GM12878 (cell line): ENCODE data around the gene EPB41L1. TPM values are rescaled to one million over a fixed set of nuclear protein-coding genes. Genes with fewer than 3 reads are reported as not detected.
A peak's percentile ranks its signal among the peaks of the same experiment; 100 is the strongest.

Experiments used
- ATAC-seq: fragments of 200-7000 bp; cut with Tn5 transposase; 3 replicates; pipeline ENCODE4 v1.9.1; 2020; ENCODE audit warnings: mild to moderate bottlenecking, moderate library complexity
- BruUV-seq: library from RNA; stranded (reverse); fragments of 400-500 nt; replicated peaks from 2 replicates; lab custom pipeline; 2021; lab: Mats Ljungman, UMichigan
- CTCF ChIA-PET: fragments of 300-600 bp; sonication (Branson Sonifier 250); formaldehyde crosslinking; extraction: SDS; loops from one replicate; lab custom pipeline; 2021; ENCODE audit warnings: inconsistent platforms; lab: Yijun Ruan, JAX
- POLR2A ChIA-PET: fragments of 350-600 bp; formaldehyde crosslinking; extraction: SDS; loops from one replicate; lab custom pipeline; 2021; ENCODE audit warnings: inconsistent platforms; lab: Charles Lee
- RAD21 ChIA-PET: fragments of 300-600 bp; sonication (Branson Sonifier 250); formaldehyde crosslinking; loops from one replicate; lab custom pipeline; 2023; ENCODE audit warnings: antibody characterized with exemption; ENCODE audit not compliant: unreplicated experiment; lab: Charles Lee
- SMC1A ChIA-PET: fragments of 300-600 bp; sonication (Branson Sonifier 250); formaldehyde crosslinking; loops from one replicate; lab custom pipeline; 2023; ENCODE audit not compliant: unreplicated experiment, uncharacterized antibody; lab: Charles Lee
- DNase-seq: peaks from one replicate; pipeline ENCODE4 v3.0.0-alpha.2; 2011; ENCODE audit warnings: low read depth, low spot score
- FAIRE-seq: peaks from 3 replicates; lab custom pipeline; 2011; peaks lifted over from hg19 to GRCh38; lab: Jason Lieb, UNC
- H2AFZ ChIP-seq: 2 replicates; pipeline ENCODE4 v1.6.0; 2011; ENCODE audit warnings: low read depth, low read length, control low read depth; ENCODE audit not compliant: control insufficient read depth
- H3K27ac ChIP-seq: 2 replicates; pipeline ENCODE4 v1.5.1; 2011; ENCODE audit warnings: control low read depth; ENCODE audit not compliant: control insufficient read depth, insufficient read depth
- H3K27me3 ChIP-seq, 2 experiments: replicated peaks in 1 of 2; 2 replicates each; pipeline versions ENCODE4 v1.6.0 to v1.6.1; 2011; ENCODE audit warnings: low read length in 1 of 2; ENCODE audit not compliant: control insufficient read depth in 2 of 2, insufficient read depth in 2 of 2
- H3K36me3 ChIP-seq, 2 experiments: 2 replicates each; pipeline ENCODE4 v1.5.1; 2011; ENCODE audit warnings: low read length in 1 of 2; ENCODE audit not compliant: control insufficient read depth in 2 of 2, insufficient read depth in 2 of 2
- H3K4me1 ChIP-seq: 2 replicates; pipeline ENCODE4 v1.6.1; 2011; ENCODE audit warnings: mild to moderate bottlenecking, low read length, moderate library complexity, mixed read lengths; ENCODE audit not compliant: control insufficient read depth, insufficient read depth
- H3K4me2 ChIP-seq: 2 replicates; pipeline ENCODE4 v1.6.0; 2011; ENCODE audit warnings: control low read depth; ENCODE audit not compliant: control insufficient read depth, insufficient read depth
- H3K4me3 ChIP-seq: fragments of 200-600 bp; sonication (generic); 2 replicates; pipeline ENCODE4 v1.5.1; 2016
- H3K79me2 ChIP-seq: 2 replicates; pipeline ENCODE4 v1.6.0; 2011; ENCODE audit warnings: low read length; ENCODE audit not compliant: control insufficient read depth, insufficient read depth
- H3K9ac ChIP-seq: 2 replicates; pipeline ENCODE4 v1.8.0; 2011; ENCODE audit warnings: low read length, control low read depth, mixed read lengths; ENCODE audit not compliant: control insufficient read depth, insufficient read depth
- H3K9me3 ChIP-seq: replicated peaks from 3 replicates; pipeline ENCODE4 v1.5.1; 2011; ENCODE audit warnings: mild to moderate bottlenecking, low read length; ENCODE audit not compliant: control insufficient read depth, insufficient read depth
- H4K20me1 ChIP-seq: 2 replicates; pipeline ENCODE4 v1.6.0; 2011; ENCODE audit not compliant: control insufficient read depth, insufficient read depth
- CREB1 ChIP-seq: IDR thresholded peaks from 2 replicates; pipeline ENCODE4 v1.6.1; 2012; ENCODE audit warnings: low read depth, mild to moderate bottlenecking, inconsistent platforms
- CREM ChIP-seq: IDR thresholded peaks from 2 replicates; pipeline ENCODE4 v1.6.1; 2014; ENCODE audit warnings: antibody characterized with exemption, low read depth
- ESRRA ChIP-seq: IDR thresholded peaks from 2 replicates; pipeline ENCODE4 v1.6.1; 2012; ENCODE audit warnings: mild to moderate bottlenecking, low read length, improper control_type of control experiment
- EZH2 ChIP-seq: IDR thresholded peaks from 2 replicates; pipeline ENCODE4 v1.6.1; 2012; ENCODE audit warnings: low read depth, mild to moderate bottlenecking, control low read depth, inconsistent platforms, low read length, borderline replicate concordance; ENCODE audit not compliant: control insufficient read depth
- HDAC2 ChIP-seq: fragments of 200-600 bp; sonication (generic); IDR thresholded peaks from 2 replicates; pipeline ENCODE4 v1.6.1; 2017
- HDGF ChIP-seq: fragments of 450-650 bp; IDR thresholded peaks from 2 replicates; pipeline ENCODE4 v1.6.1; 2016; ENCODE audit warnings: antibody characterized with exemption
- PAX8 ChIP-seq: fragments of 450-650 bp; IDR thresholded peaks from 2 replicates; pipeline ENCODE4 v1.6.1; 2017; ENCODE audit warnings: mild to moderate bottlenecking, moderate library complexity
- RB1 ChIP-seq: fragments of 450-650 bp; formaldehyde crosslinking; IDR thresholded peaks from 2 replicates; pipeline ENCODE4 v1.6.1; 2017; ENCODE audit warnings: mild to moderate bottlenecking, borderline replicate concordance
- SIX5 ChIP-seq: IDR thresholded peaks from 2 replicates; pipeline ENCODE4 v1.6.1; 2011; ENCODE audit warnings: mild to moderate bottlenecking, low read depth, low read length, moderate library complexity; ENCODE audit not compliant: severe bottlenecking
- TCF7 ChIP-seq: IDR thresholded peaks from 2 replicates; pipeline ENCODE4 v1.6.1; 2014; ENCODE audit warnings: antibody characterized with exemption, borderline replicate concordance
- ZNF207 ChIP-seq: fragments of 450-650 bp; IDR thresholded peaks from 2 replicates; pipeline ENCODE4 v1.6.1; 2014; ENCODE audit warnings: antibody characterized with exemption, mild to moderate bottlenecking, borderline replicate concordance
- ZNF217 ChIP-seq: fragments of 450-650 bp; IDR thresholded peaks from 2 replicates; pipeline ENCODE4 v1.6.1; 2017; ENCODE audit warnings: antibody characterized with exemption, mild to moderate bottlenecking
- WGBS: methylation state at CpG from one replicate; pipeline ENCODE4 v1.1.6; 2016; ENCODE audit warnings: low lambda C conversion rate; ENCODE audit not compliant: insufficient replicate concordance, insufficient coverage; ENCODE audit errors: missing lambda C conversion rate; 5-methylcytosine and 5-hydroxymethylcytosine counted together
- in situ Hi-C: fragments of 300-500 bp; cut with MboI; formaldehyde crosslinking; loops from 9 replicates; pipeline ENCODE4 v1.14.3; 2018; ENCODE audit warnings: mixed read lengths
- intact Hi-C: fragments of 100-400 bp; cut with micrococcal nuclease; formaldehyde crosslinking; loops from one replicate; pipeline ENCODE4 v1.14.2; 2022; ENCODE audit not compliant: unreplicated experiment
- polyA plus RNA-seq, 11 experiments: library from polyadenylated mRNA; depleted of rRNA in 4 of 11; unstranded in 6 of 11; stranded (reverse) in 5 of 11; fragments of >200 nt; fragmentation: Nextera tagmentation in 4 of 11; fragmentation: Illumina TruSeq in 1 of 11; extraction: Ambion mirVana in 4 of 11; extraction: Trizol in 1 of 11; gene quantifications; 1 replicate in 1 of 11; 2 replicates in 10 of 11; pipeline versions ENCODE4 v1.2.1 to v1.2.3, GENCODE V29; 2011 to 2016; ENCODE audit warnings: inconsistent platforms in 2 of 11, missing spikeins in 2 of 11, low read depth in 1 of 11
- total RNA-seq, 4 experiments: library from RNA; depleted of rRNA in 3 of 4; stranded (reverse); fragments of >200 nt in 3 of 4; fragmentation: Illumina TruSeq in 1 of 4; extraction: Trizol in 1 of 4; gene quantifications; 2 replicates each; pipeline versions ENCODE4 v1.2.1 to v1.2.3, GENCODE V29; 2013 to 2021
- TF ChIP-seq, protein P1 (sequence below): fragments of 450-650 bp; IDR thresholded peaks from 2 replicates; pipeline ENCODE4 v1.6.1; 2016; ENCODE audit warnings: mild to moderate bottlenecking, moderate library complexity, borderline replicate concordance
- TF ChIP-seq, protein P2 (sequence below): fragments of 450-650 bp; IDR thresholded peaks from 2 replicates; pipeline ENCODE4 v1.6.1; 2018; ENCODE audit warnings: borderline replicate concordance, mild to moderate bottlenecking; ENCODE audit not compliant: partially characterized antibody

Gene EPB41L1
- total and polyA plus RNA-seq, 10 of the 15 experiments (the other 5 are each of a cell fraction or from before 2014, with no cell fraction given), result 0.08 to 3.2 (median 0.31) TPM

DNA sequence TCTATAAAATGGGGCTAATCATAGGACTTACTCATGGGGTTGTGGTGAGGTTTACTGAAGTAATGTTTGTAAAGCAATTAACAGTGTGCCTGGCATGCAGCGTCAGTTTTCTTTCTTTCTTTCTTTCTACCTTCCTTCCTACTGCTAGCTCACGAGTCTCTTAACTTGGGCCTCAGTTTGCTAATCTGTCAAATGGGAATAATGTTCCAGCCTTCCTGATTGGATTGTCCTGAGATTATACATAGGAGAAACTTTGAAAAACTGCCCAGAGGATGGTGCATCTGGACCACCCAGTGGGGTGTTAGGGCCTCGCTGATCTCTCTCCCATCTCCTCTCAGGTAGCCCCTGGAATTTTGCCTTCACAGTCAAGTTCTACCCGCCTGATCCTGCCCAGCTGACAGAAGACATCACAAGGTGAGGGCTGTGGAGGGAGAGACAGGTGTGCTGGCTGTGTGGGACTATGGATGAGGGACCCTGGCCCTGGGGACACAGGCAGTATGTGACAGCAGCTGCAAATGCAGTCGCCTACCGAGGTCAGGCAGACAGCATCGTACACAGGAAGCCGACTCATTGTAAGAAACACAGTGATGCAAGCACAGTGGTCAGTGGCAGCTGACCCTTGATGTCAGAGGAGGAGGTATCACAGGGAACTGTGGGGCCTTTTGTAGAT is 27.5 kb downstream of the EPB41L1 start (continued):
- TF ChIP-seq, protein P1, sequence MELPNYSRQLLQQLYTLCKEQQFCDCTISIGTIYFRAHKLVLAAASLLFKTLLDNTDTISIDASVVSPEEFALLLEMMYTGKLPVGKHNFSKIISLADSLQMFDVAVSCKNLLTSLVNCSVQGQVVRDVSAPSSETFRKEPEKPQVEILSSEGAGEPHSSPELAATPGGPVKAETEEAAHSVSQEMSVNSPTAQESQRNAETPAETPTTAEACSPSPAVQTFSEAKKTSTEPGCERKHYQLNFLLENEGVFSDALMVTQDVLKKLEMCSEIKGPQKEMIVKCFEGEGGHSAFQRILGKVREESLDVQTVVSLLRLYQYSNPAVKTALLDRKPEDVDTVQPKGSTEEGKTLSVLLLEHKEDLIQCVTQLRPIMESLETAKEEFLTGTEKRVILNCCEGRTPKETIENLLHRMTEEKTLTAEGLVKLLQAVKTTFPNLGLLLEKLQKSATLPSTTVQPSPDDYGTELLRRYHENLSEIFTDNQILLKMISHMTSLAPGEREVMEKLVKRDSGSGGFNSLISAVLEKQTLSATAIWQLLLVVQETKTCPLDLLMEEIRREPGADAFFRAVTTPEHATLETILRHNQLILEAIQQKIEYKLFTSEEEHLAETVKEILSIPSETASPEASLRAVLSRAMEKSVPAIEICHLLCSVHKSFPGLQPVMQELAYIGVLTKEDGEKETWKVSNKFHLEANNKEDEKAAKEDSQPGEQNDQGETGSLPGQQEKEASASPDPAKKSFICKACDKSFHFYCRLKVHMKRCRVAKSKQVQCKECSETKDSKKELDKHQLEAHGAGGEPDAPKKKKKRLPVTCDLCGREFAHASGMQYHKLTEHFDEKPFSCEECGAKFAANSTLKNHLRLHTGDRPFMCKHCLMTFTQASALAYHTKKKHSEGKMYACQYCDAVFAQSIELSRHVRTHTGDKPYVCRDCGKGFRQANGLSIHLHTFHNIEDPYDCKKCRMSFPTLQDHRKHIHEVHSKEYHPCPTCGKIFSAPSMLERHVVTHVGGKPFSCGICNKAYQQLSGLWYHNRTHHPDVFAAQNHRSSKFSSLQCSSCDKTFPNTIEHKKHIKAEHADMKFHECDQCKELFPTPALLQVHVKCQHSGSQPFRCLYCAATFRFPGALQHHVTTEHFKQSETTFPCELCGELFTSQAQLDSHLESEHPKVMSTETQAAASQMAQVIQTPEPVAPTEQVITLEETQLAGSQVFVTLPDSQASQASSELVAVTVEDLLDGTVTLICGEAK, result no peak

DNA sequence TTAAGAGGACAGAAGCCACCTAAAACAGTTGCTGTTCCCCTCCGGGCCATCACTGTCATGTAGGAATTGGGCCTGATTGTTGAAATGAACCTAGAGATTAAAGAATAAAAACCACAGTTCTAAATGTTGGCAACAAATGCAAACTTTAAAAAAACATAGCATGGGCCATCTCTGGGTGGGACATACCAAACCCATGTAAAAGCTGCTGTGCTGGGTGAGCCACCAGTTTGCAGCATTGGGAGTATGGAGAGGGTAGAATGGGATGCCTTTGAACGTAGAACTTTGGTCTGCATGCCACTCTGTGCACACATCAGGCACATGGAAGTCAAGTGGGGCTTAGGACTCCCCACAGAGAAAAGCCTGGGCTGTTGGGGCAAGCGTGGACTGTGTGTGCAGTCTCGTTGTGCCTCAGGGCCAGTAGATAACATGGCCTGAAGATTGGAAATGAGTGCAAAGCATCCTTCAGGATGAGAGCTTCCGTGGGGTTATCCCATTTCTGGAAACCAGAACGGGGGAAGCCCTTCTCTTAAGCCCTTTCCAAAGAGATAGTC is 28.1 kb downstream of the EPB41L1 start:
- Histone ChIP-seq H3K4me3 (no peak overlapping the region), H2AFZ (no peak overlapping the region), H3K36me3 (no peaks in the 10 kb centered on the region), H3K4me2 (no peak overlapping the region), H3K79me2 (no peaks in the 10 kb centered on the region), H3K4me1 (no peaks in the 10 kb centered on the region), H3K27ac (no peak overlapping the region)
- ChIA-PET POLR2A (no interaction called here), CTCF (interaction anchor here (0.6 to 0.9 kb wide), 2 partner anchors 25 to 262 kb away, joined by 3 read pairs; no protein-coding TSS in a partner anchor)
- intact Hi-C loops, result no loop called here
- no TSS peak for BruUV-seq
- peak; percentile 12; the same call in 1 of the 3 replicates for ATAC-seq
- TF ChIP-seq TCF7, result no peak
- TF ChIP-seq ESRRA, result no peak
- TF ChIP-seq PAX8, result no peak
- TF ChIP-seq RB1, result no peak
- TF ChIP-seq HDGF, result no peak
- TF ChIP-seq CREB1, result no peak
- TF ChIP-seq SIX5, result no peak
- TF ChIP-seq EZH2, result no peak
- TF ChIP-seq CREM, result no peak
- TF ChIP-seq ZNF207, result no peak
- no peak for TF ChIP-seq ZNF217
- TF ChIP-seq, protein P2, sequence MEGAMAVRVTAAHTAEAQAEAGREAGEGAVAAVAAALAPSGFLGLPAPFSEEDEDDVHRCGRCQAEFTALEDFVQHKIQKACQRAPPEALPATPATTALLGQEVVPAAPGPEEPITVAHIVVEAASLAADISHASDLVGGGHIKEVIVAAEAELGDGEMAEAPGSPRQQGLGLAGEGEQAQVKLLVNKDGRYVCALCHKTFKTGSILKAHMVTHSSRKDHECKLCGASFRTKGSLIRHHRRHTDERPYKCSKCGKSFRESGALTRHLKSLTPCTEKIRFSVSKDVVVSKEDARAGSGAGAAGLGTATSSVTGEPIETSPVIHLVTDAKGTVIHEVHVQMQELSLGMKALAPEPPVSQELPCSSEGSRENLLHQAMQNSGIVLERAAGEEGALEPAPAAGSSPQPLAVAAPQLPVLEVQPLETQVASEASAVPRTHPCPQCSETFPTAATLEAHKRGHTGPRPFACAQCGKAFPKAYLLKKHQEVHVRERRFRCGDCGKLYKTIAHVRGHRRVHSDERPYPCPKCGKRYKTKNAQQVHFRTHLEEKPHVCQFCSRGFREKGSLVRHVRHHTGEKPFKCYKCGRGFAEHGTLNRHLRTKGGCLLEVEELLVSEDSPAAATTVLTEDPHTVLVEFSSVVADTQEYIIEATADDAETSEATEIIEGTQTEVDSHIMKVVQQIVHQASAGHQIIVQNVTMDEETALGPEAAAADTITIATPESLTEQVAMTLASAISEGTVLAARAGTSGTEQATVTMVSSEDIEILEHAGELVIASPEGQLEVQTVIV, result no peak
- no peak for TF ChIP-seq HDAC2
- TF ChIP-seq, all 136 proteins: peak for 0
- SMC1A ChIA-PET, result interaction anchor here (0.6 kb wide), 1 partner anchor 72 kb away, joined by 4 read pairs; no protein-coding TSS in a partner anchor
- Histone ChIP-seq H4K20me1 (no peaks in the 10 kb centered on the region; the same call in 1 of the 2 replicates), H3K9me3 (no peaks in the 10 kb centered on the region), H3K9ac (no peak overlapping the region), H3K27me3 (no peaks in the 10 kb centered on the region; a peak in 1 of 4 replicates)
- RAD21 ChIA-PET, result no interaction called here
- DNase-seq, result no peak
- no peak for FAIRE-seq
- in situ Hi-C loops, result no loop called here
- 31% methylated on average over 6 of the region's 6 CpGs for WGBS
